ENCODE measurements around the gene MRPS10.
"Not testable (repeated sequence)": the region's sequence is repeated elsewhere in the genome, so short reads cannot be mapped to it uniquely, and the experiment has no call there.

MRPS10 gene

DNA sequence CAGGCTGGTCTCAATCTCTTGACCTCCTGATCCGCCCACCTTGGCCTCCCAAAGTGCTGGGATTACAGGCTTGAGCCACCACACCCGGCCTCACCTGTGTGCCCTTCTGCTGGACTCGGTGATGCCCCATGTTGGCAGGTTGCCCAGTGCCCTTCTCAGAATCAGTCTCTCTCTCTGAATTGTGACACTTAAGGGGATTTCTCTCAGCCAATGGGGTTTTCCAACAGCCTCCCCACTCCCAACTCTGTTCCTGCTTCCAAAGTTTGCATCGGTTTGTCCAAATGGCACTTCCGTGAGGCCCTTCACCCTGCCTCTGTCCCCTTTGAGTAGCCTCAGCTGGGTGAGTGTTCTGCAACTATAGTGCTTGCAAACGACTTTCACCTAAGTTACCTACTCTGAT is 3.1 kb upstream of the MRPS10 start:
- Histone ChIP-seq H3K27me3 (ENCODE audit: control insufficient read depth in 1 of 2, insufficient read depth in 1 of 2, low read length in 2 of 2) (no peaks in the 10 kb centered on the region), H2BK12ac (ENCODE audit: low read length in 2 of 2) (no peak overlapping the region), H3K4me1 (ENCODE audit: control insufficient read depth, insufficient read depth, low read depth, low read length) (peaks cover 12% of the 10 kb centered on the region), H2BK5ac (ENCODE audit: low read depth, low read length, poor library complexity, severe bottlenecking) (no peak overlapping the region), H2AK5ac (ENCODE audit: low read length, severe bottlenecking) (peak overlapping the region; percentile 61), H3K4me2 (ENCODE audit: low read length, poor library complexity, severe bottlenecking) (no peak overlapping the region), H4K91ac (ENCODE audit: low read length) (no peak overlapping the region), H3K18ac (ENCODE audit: low read depth in 1 of 2, low read length in 2 of 2) (no peak overlapping the region), H2BK15ac (ENCODE audit: low read depth, poor library complexity, severe bottlenecking) (no peak overlapping the region), H3K4me3 (ENCODE audit: insufficient read depth in 1 of 2, low read depth in 1 of 2, low read length in 2 of 2) (no peak overlapping the region), H3K9me3 (ENCODE audit: control insufficient read depth, low read length) (no peaks in the 10 kb centered on the region), H3K4ac (ENCODE audit: low read depth in 1 of 2, low read length in 2 of 2) (no peak overlapping the region), H3K27ac (ENCODE audit: low read length, poor library complexity, severe bottlenecking) (no peak overlapping the region), H3K79me1 (replicated peaks; ENCODE audit: low read length, poor library complexity, severe bottlenecking) (peaks cover 3% of the 10 kb centered on the region), H3K23ac (ENCODE audit: low read length in 2 of 2) (no peak overlapping the region), H3K36me3 (ENCODE audit: control insufficient read depth in 1 of 2, insufficient read depth in 2 of 2, low read depth in 1 of 2, low read length in 2 of 2) (no peaks in the 10 kb centered on the region), H2BK120ac (ENCODE audit: low read depth, low read length) (no peak overlapping the region), H4K8ac (ENCODE audit: low read length) (no peak overlapping the region), H2AFZ (ENCODE audit: low read depth, low read length) (no peak overlapping the region), H3K14ac (ENCODE audit: low read length in 2 of 2) (no peak overlapping the region), H3K9ac (ENCODE audit: low read length) (no peak overlapping the region)
- 92% methylated on average over 6 of the region's 6 CpGs for WGBS
- DNase-seq = no peak

GRCh38 chr6:42217157-42217518 is 523 bp downstream of the MRPS10 start:
- no peak overlapping the region for H3K4ac ChIP-seq (ENCODE audit: low read depth in 1 of 2, low read length in 2 of 2)
- H3K4me2 ChIP-seq (ENCODE audit: low read length, poor library complexity, severe bottlenecking) = peak overlapping the region; percentile 86
- no peak overlapping the region for H4K8ac ChIP-seq (ENCODE audit: low read length)
- H3K36me3 ChIP-seq (ENCODE audit: control insufficient read depth in 1 of 2, insufficient read depth in 2 of 2, low read depth in 1 of 2, low read length in 2 of 2) = peaks cover 5 to 22% of the 10 kb centered on the region in 2 experiments
- H3K23ac ChIP-seq (ENCODE audit: low read length in 2 of 2) = no peak overlapping the region
- no peaks in the 10 kb centered on the region for H3K27me3 ChIP-seq (ENCODE audit: control insufficient read depth in 1 of 2, insufficient read depth in 1 of 2, low read length in 2 of 2)
- H3K79me1 ChIP-seq (replicated peaks; ENCODE audit: low read length, poor library complexity, severe bottlenecking) = peaks cover 10% of the 10 kb centered on the region
- no peak overlapping the region for H2BK5ac ChIP-seq (ENCODE audit: low read depth, low read length, poor library complexity, severe bottlenecking)
- no peak overlapping the region for H4K91ac ChIP-seq (ENCODE audit: low read length)
- no peaks in the 10 kb centered on the region for H3K9me3 ChIP-seq (ENCODE audit: control insufficient read depth, low read length)
- H3K27ac ChIP-seq (ENCODE audit: low read length, poor library complexity, severe bottlenecking) = peak overlapping the region; percentile 89
- no peak for DNase-seq
- H2AFZ ChIP-seq (ENCODE audit: low read depth, low read length) = no peak overlapping the region
- no peak overlapping the region for H3K14ac ChIP-seq (ENCODE audit: low read length in 2 of 2)
- no peak overlapping the region for H3K18ac ChIP-seq (ENCODE audit: low read depth in 1 of 2, low read length in 2 of 2)
- H2BK120ac ChIP-seq (ENCODE audit: low read depth, low read length) = no peak overlapping the region
- peak overlapping the region; percentile 41 to 98 for H3K4me3 ChIP-seq (ENCODE audit: insufficient read depth in 1 of 2, low read depth in 1 of 2, low read length in 2 of 2)
- peak overlapping the region; percentile 99 for H3K9ac ChIP-seq (ENCODE audit: low read length)
- H3K4me1 ChIP-seq (ENCODE audit: control insufficient read depth, insufficient read depth, low read depth, low read length) = peaks cover 12% of the 10 kb centered on the region
- WGBS = 2% methylated on average over 5 of the region's 5 CpGs
- H2BK15ac ChIP-seq (ENCODE audit: low read depth, poor library complexity, severe bottlenecking) = no peak overlapping the region
- no peak overlapping the region for H2BK12ac ChIP-seq (ENCODE audit: low read length in 2 of 2)
- H2AK5ac ChIP-seq (ENCODE audit: low read length, severe bottlenecking) = no peak overlapping the region

- H3K14ac ChIP-seq (ENCODE audit: low read length in 2 of 2); H3K23ac ChIP-seq (ENCODE audit: low read length in 2 of 2); H4K91ac ChIP-seq (ENCODE audit: low read length); H3K4ac ChIP-seq (ENCODE audit: low read depth in 1 of 2, low read length in 2 of 2); H2AK5ac ChIP-seq (ENCODE audit: low read length, severe bottlenecking); H3K27me3 ChIP-seq (ENCODE audit: control insufficient read depth in 1 of 2, insufficient read depth in 1 of 2, low read length in 2 of 2); DNase-seq; H2BK15ac ChIP-seq (ENCODE audit: low read depth, poor library complexity, severe bottlenecking); H2BK12ac ChIP-seq (ENCODE audit: low read length in 2 of 2); H2BK5ac ChIP-seq (ENCODE audit: low read depth, low read length, poor library complexity, severe bottlenecking); H3K18ac ChIP-seq (ENCODE audit: low read depth in 1 of 2, low read length in 2 of 2); H2AFZ ChIP-seq (ENCODE audit: low read depth, low read length); H4K8ac ChIP-seq (ENCODE audit: low read length); H3K27ac ChIP-seq (ENCODE audit: low read length, poor library complexity, severe bottlenecking); H3K9me3 ChIP-seq (ENCODE audit: control insufficient read depth, low read length); H2BK120ac ChIP-seq (ENCODE audit: low read depth, low read length); H3K79me1 ChIP-seq (replicated peaks; ENCODE audit: low read length, poor library complexity, severe bottlenecking): not testable (repeated sequence)
- H3K4me1 ChIP-seq (ENCODE audit: control insufficient read depth, insufficient read depth, low read depth, low read length) = peaks cover 12% of the 10 kb centered on the region
- H3K9ac ChIP-seq (ENCODE audit: low read length) = peak overlapping the region; percentile 99
- WGBS = 93% methylated on average over 16 of the region's 18 CpGs
- peak overlapping the region in 1 of 2 experiments; percentile 98 for H3K4me3 ChIP-seq (ENCODE audit: insufficient read depth in 1 of 2, low read depth in 1 of 2, low read length in 2 of 2)
- peak overlapping the region; percentile 38 for H3K4me2 ChIP-seq (ENCODE audit: low read length, poor library complexity, severe bottlenecking)
- peaks cover 6 to 29% of the 10 kb centered on the region in 2 experiments for H3K36me3 ChIP-seq (ENCODE audit: control insufficient read depth in 1 of 2, insufficient read depth in 2 of 2, low read depth in 1 of 2, low read length in 2 of 2)
Measured at GRCh38 chr6:42216495-42216894, 1.2 kb downstream of the MRPS10 start.

GRCh38 chr6:42212442-42212841 is 5.2 kb downstream of the MRPS10 start:
- H3K4me1 ChIP-seq (ENCODE audit: control insufficient read depth, insufficient read depth, low read depth, low read length) = peaks cover 8% of the 10 kb centered on the region
- no peak overlapping the region for H3K4ac ChIP-seq (ENCODE audit: low read depth in 1 of 2, low read length in 2 of 2)
- peaks cover 22 to 67% of the 10 kb centered on the region in 2 experiments for H3K36me3 ChIP-seq (ENCODE audit: control insufficient read depth in 1 of 2, insufficient read depth in 2 of 2, low read depth in 1 of 2, low read length in 2 of 2)
- H2AFZ ChIP-seq (ENCODE audit: low read depth, low read length) = no peak overlapping the region
- H3K23ac ChIP-seq (ENCODE audit: low read length in 2 of 2) = no peak overlapping the region
- H2BK15ac ChIP-seq (ENCODE audit: low read depth, poor library complexity, severe bottlenecking) = no peak overlapping the region
- no peak overlapping the region for H3K18ac ChIP-seq (ENCODE audit: low read depth in 1 of 2, low read length in 2 of 2)
- no peak overlapping the region for H3K27ac ChIP-seq (ENCODE audit: low read length, poor library complexity, severe bottlenecking)
- no peaks in the 10 kb centered on the region for H3K9me3 ChIP-seq (ENCODE audit: control insufficient read depth, low read length)
- H3K4me3 ChIP-seq (ENCODE audit: insufficient read depth in 1 of 2, low read depth in 1 of 2, low read length in 2 of 2) = no peak overlapping the region
- no peak overlapping the region for H2BK12ac ChIP-seq (ENCODE audit: low read length in 2 of 2)
- H3K14ac ChIP-seq (ENCODE audit: low read length in 2 of 2) = no peak overlapping the region
- H2BK120ac ChIP-seq (ENCODE audit: low read depth, low read length) = no peak overlapping the region
- peaks cover 12% of the 10 kb centered on the region for H3K79me1 ChIP-seq (replicated peaks; ENCODE audit: low read length, poor library complexity, severe bottlenecking)
- no peaks in the 10 kb centered on the region for H3K27me3 ChIP-seq (ENCODE audit: control insufficient read depth in 1 of 2, insufficient read depth in 1 of 2, low read length in 2 of 2)
- H4K91ac ChIP-seq (ENCODE audit: low read length) = no peak overlapping the region
- no peak for DNase-seq
- H4K8ac ChIP-seq (ENCODE audit: low read length) = no peak overlapping the region
- H3K4me2 ChIP-seq (ENCODE audit: low read length, poor library complexity, severe bottlenecking) = no peak overlapping the region
- no peak overlapping the region for H2AK5ac ChIP-seq (ENCODE audit: low read length, severe bottlenecking)
- WGBS = 63% methylated on average over 3 of the region's 3 CpGs
- H3K9ac ChIP-seq (ENCODE audit: low read length) = peak overlapping the region; percentile 43
- no peak overlapping the region for H2BK5ac ChIP-seq (ENCODE audit: low read depth, low read length, poor library complexity, severe bottlenecking)
